Right lung (tissue), 5 donors: ENCODE results near the gene ZDHHC7. TPM values are rescaled to one million over a fixed set of nuclear protein-coding genes. Genes with fewer than 3 reads are reported as not detected.

Source experiments
- DNase-seq, 2 donors: peaks; one replicate each; pipeline ENCODE4 v3.0.0-alpha.2; 2013
- polyA plus RNA-seq, 5 donors: library from polyadenylated mRNA; unstranded; fragments of 120-200 nt; gene quantifications; one replicate each; pipeline versions ENCODE4 v1.2.1 to v1.2.3, GENCODE V29; 2013; ENCODE audit warnings: inconsistent platforms in 1 of 5, low replicate concordance in 1 of 5; ENCODE audit not compliant: insufficient read length in 5 of 5, insufficient read depth in 1 of 5

Gene ZDHHC7
- polyA plus RNA-seq, 5 donors, result 52.9 to 68.4 (median 59.7) TPM

DNA sequence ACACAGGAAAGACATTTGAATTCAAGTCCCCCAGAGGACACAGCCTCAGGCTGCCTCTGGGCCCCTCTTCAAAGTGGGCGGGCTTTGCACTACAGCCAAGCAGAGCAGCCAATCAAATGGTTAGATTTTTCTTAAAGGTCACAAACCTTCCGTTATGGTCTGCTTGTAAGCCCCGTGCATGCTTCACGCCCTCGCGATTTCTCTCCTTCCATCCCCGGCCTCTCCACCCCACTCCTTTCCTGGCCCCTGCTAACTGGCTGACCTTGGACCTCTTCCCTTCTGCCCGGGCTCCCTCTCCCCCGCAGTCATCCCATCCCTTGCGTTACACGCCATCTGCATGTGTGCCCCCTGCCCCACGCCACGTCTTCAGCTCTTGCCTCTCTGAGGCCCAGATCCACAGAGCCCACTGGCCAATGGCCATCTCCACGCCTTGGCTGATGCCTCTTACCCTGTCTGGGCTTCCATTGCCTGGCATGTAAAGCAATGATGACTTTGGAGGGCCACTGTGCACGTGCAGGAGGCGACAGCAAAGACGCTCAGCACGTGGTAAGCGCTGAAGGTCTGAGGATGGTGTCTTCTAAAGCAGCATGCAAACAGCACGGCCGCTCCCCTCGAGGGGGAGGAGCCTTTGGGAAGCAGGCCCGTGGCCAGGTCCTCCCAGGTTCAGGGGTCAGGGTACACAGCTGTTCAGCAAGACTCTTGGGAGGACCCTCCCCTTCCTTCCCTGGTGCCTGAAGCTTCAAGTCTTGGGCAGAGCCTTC is 86.8 kb downstream of the ZDHHC7 start:
- DNase-seq, result no peak

Other genes starting within 250 kb of the ZDHHC7 start
- gene CRISPLD2, start 191.6 kb downstream of the ZDHHC7 start, polyA plus RNA-seq, result 10 to 100 TPM; 12.0 to 33.8 (median 20.6) TPM
- 1 to 10 TPM; 4.6 to 9.3 (median 5.6) TPM for gene KIAA0513, start 16.3 kb upstream of the ZDHHC7 start, polyA plus RNA-seq
- 10 to 100 TPM in 1 of 5 donors, 1 to 10 TPM in 4; 1.3 to 11.8 (median 6.9) TPM for gene CIBAR2, start 100.9 kb upstream of the ZDHHC7 start, polyA plus RNA-seq